ENCODE measurements around the gene CALCA. TPM values are rescaled to one million over a fixed set of nuclear protein-coding genes. Genes with fewer than 3 reads are reported as not detected.

CALCA gene, protein sequence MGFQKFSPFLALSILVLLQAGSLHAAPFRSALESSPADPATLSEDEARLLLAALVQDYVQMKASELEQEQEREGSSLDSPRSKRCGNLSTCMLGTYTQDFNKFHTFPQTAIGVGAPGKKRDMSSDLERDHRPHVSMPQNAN
- total RNA-seq (2022) = 1.2 TPM in 1 of 2 replicates, not detected in the other
- percentile 10 among the genes with signal in this experiment for Bru-seq, nascent RNA
- percentile 10 among the genes with signal in this experiment for BruChase-seq, experiment 1, labeled RNA remaining after a 6-hour chase
- percentile 10 among the genes with signal in this experiment for BruChase-seq, experiment 2, labeled RNA remaining after a 2-hour chase
- long read RNA-seq, partial matches to known transcripts = 0 of 2 reads
- long read RNA-seq, other reads (novel, unspliced or antisense) = 1 of 2 reads

DNA sequence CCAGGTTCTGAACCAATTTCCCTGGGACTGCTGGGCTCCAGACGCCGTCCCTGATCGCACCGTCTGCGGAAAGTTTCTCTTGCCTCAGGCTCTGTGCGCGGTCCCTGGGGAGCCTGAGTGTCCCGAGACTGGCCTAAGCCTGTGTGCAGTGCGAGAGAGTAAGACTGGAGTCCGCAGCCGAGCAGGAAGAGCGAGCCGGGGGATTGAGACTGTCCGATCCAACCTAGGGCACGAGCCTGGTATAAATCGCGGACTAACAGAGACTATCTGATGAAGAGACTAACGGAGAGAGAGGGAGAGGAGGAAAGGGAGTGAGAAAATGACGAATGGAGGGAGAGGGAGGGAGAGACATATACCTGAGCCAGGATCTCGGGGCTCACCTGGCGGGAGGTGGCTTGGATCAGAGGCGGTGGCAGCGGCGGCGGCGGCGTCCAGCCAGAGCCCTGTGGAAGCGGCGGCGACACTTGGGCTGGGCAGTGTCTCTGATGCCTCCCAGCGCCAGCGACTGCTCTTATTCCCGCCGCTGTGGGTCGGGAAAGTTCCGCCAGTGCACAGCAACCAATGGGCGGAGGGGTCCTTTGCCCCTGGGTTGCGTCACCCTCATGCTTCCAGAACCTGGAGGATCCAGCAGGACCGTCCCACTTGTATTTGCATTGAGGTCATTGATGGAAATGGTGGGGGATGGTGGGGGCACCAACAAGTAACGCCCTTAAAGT, at the start of gene CALCA:
Gene CALCA (minus strand): TSS at position 487 of the 716 bp plus-strand sequence. CDS start 1,159 bp downstream, outside the sequence.
- no TSS peak for BruUV-seq (replicated peaks)
- no peak within 1 kb of the TSS for H3K27ac Mint-ChIP-seq (ENCODE audit: unreplicated experiment)
- peak; percentile 30 for DNase-seq
- TF ChIP-seq, protein P1, sequence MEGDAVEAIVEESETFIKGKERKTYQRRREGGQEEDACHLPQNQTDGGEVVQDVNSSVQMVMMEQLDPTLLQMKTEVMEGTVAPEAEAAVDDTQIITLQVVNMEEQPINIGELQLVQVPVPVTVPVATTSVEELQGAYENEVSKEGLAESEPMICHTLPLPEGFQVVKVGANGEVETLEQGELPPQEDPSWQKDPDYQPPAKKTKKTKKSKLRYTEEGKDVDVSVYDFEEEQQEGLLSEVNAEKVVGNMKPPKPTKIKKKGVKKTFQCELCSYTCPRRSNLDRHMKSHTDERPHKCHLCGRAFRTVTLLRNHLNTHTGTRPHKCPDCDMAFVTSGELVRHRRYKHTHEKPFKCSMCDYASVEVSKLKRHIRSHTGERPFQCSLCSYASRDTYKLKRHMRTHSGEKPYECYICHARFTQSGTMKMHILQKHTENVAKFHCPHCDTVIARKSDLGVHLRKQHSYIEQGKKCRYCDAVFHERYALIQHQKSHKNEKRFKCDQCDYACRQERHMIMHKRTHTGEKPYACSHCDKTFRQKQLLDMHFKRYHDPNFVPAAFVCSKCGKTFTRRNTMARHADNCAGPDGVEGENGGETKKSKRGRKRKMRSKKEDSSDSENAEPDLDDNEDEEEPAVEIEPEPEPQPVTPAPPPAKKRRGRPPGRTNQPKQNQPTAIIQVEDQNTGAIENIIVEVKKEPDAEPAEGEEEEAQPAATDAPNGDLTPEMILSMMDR (IDR thresholded peaks at IDR 0.05; ENCODE audit: unreplicated experiment) = no peak
- H3K36me3 Mint-ChIP-seq (ENCODE audit: insufficient read depth, unreplicated experiment) = no peaks in the 10 kb centered on the region
- H3K9me3 Mint-ChIP-seq (ENCODE audit: low read depth, unreplicated experiment) = no peaks in the 10 kb centered on the region
- H3K4me3 Mint-ChIP-seq (ENCODE audit: low read depth, unreplicated experiment) = peak within 1 kb of the TSS; percentile 63
- intact Hi-C loops (cut with micrococcal nuclease; ENCODE audit: unreplicated experiment) = loop anchor here (5.0 kb wide), 2 partner anchors 35 to 240 kb away; no protein-coding TSS in a partner anchor
- CTCF ChIA-PET = no interaction called here
- peaks cover 95% of the 10 kb centered on the region for H3K27me3 Mint-ChIP-seq (ENCODE audit: unreplicated experiment)
- peaks cover 10% of the 10 kb centered on the region for H3K4me1 Mint-ChIP-seq (ENCODE audit: low read depth, unreplicated experiment)

DNA sequence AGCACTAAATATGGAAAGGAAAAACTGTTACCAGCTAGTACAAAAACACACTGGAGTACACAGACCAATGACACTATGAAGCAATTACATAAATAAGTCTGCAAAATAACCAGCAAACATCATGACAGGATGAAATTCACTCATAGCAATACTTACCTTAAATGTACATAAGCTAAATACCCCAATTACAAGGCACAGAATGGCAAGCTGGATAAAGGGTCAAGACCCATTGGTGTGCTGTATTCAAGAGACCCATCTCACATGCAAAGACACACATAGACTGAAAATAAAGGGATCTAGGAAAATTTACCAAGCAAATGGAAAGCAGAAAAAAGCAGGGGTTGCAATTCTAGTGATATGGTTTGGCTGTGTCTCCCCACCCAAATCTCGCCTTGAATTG, 44.0 kb upstream of the CALCA start:
- Mint-ChIP-seq H3K36me3 (ENCODE audit: insufficient read depth, unreplicated experiment) (no peaks in the 10 kb centered on the region), H3K9me3 (ENCODE audit: low read depth, unreplicated experiment) (peaks cover 6% of the 10 kb centered on the region), H3K4me1 (ENCODE audit: low read depth, unreplicated experiment) (no peaks in the 10 kb centered on the region), H3K4me3 (ENCODE audit: low read depth, unreplicated experiment) (no peak overlapping the region), H3K27ac (ENCODE audit: unreplicated experiment) (no peak overlapping the region), H3K27me3 (ENCODE audit: unreplicated experiment) (peaks cover 11% of the 10 kb centered on the region)
- CTCF ChIA-PET = no interaction called here
- no TSS peak for BruUV-seq (replicated peaks)
- TF ChIP-seq, protein P1 (IDR thresholded peaks at IDR 0.05; ENCODE audit: unreplicated experiment) = no peak
- no peak for DNase-seq
- intact Hi-C loops (cut with micrococcal nuclease; ENCODE audit: unreplicated experiment) = no loop called here

DNA sequence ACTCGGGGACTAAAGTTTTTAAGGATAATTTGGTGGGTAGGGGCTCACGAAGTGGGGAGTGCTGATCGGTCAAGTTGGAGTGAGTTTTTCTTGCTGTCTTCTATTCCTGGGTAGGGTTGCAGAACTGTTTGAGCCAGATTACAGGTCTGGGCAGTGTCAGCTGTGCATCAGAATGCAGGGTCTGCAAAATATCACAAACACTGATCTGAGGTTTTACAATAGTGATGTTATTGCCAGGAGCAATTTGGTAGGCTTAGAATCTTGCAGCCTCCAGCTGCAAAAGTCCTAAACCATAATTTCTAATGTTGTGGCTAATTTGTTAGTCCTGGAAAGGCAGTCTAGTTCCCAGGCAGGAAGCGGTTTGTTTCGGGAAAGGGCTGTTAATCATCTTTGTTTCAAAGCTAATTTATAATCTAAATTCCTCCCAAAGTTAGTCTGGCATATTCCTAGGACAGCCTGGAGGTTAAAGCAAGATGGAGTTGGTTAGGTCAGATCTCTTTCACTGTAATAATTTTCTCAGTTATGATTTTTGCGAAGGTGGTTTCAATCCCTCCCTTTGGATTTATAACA, 39.7 kb upstream of the CALCA start:
- Mint-ChIP-seq H3K27me3 (ENCODE audit: unreplicated experiment) (peaks cover 28% of the 10 kb centered on the region), H3K4me1 (ENCODE audit: low read depth, unreplicated experiment) (no peaks in the 10 kb centered on the region), H3K36me3 (ENCODE audit: insufficient read depth, unreplicated experiment) (no peaks in the 10 kb centered on the region), H3K27ac (ENCODE audit: unreplicated experiment) (no peak overlapping the region), H3K4me3 (ENCODE audit: low read depth, unreplicated experiment) (no peak overlapping the region), H3K9me3 (ENCODE audit: low read depth, unreplicated experiment) (peaks cover 3% of the 10 kb centered on the region)
- CTCF ChIA-PET = no interaction called here
- TF ChIP-seq, protein P1 (IDR thresholded peaks at IDR 0.05; ENCODE audit: unreplicated experiment) = no peak
- BruUV-seq (replicated peaks) = no TSS peak
- intact Hi-C loops (cut with micrococcal nuclease; ENCODE audit: unreplicated experiment) = no loop called here
- no peak for DNase-seq

DNA sequence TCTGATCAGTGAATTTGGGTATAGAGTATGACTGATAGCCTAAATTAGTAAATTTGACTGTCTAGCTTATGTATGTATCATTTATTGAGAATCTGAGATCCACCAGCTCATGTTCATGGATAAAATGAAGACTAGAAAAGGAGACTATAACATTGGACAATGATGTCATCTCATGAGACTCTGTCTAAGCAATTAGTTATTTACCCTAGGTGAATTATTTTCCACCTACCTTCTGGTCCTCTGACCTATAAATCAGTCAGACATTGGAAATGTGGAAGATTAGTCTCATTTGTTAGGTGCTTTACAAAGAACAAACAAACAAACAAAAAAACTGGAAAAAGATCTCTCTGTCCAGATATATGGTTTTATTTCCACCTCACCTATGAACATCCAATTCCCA, 38.7 kb upstream of the CALCA start:
- Mint-ChIP-seq H3K9me3 (ENCODE audit: low read depth, unreplicated experiment) (no peaks in the 10 kb centered on the region), H3K4me1 (ENCODE audit: low read depth, unreplicated experiment) (no peaks in the 10 kb centered on the region), H3K4me3 (ENCODE audit: low read depth, unreplicated experiment) (no peak overlapping the region), H3K36me3 (ENCODE audit: insufficient read depth, unreplicated experiment) (no peaks in the 10 kb centered on the region), H3K27ac (ENCODE audit: unreplicated experiment) (no peak overlapping the region), H3K27me3 (ENCODE audit: unreplicated experiment) (peaks cover 28% of the 10 kb centered on the region)
- no peak for DNase-seq
- TF ChIP-seq, protein P1 (IDR thresholded peaks at IDR 0.05; ENCODE audit: unreplicated experiment) = no peak
- CTCF ChIA-PET = interaction anchor here (0.6 kb wide), 1 partner anchor 8 kb away, joined by 4 read pairs; no protein-coding TSS in a partner anchor
- BruUV-seq (replicated peaks) = no TSS peak
- intact Hi-C loops (cut with micrococcal nuclease; ENCODE audit: unreplicated experiment) = no loop called here

Data from Calu3 (cell line).